GM12875 (cell line): ENCODE measurements around the gene PDE10A.

ENCODE experiments used
- H3K4me3 ChIP-seq: one replicate; pipeline ENCODE4 v1.5.1; 2011; ENCODE audit warnings: low read depth, low read length, control low read depth
- TF ChIP-seq, protein P1 (sequence below): IDR thresholded peaks from 2 replicates; pipeline ENCODE4 v1.5.1; 2011; ENCODE audit warnings: low read depth, mild to moderate bottlenecking, control low read depth, inconsistent platforms, low read length, moderate library complexity, borderline replicate concordance; ENCODE audit not compliant: insufficient read depth

PDE10A gene

DNA sequence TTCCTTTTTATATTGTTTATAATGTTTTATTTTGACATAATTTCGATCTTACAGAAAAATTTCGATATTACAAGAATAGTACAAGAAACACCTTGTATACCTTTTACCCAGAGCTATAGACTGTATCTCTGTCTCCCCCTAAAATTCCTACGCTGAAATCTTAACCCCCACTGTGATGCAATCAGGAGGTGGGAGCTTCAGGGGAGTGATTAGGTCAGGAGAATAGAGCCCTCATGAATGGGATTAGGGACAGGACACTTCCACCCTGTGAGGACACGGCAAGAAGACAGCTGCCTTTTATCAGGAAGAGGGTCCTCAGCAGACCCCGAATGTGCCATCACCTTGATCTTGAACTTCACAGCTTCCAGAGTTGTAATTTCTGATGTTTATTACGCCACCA lies 204.9 kb downstream of the PDE10A start:
- H3K4me3 ChIP-seq = no peak overlapping the region
- TF ChIP-seq, protein P1, sequence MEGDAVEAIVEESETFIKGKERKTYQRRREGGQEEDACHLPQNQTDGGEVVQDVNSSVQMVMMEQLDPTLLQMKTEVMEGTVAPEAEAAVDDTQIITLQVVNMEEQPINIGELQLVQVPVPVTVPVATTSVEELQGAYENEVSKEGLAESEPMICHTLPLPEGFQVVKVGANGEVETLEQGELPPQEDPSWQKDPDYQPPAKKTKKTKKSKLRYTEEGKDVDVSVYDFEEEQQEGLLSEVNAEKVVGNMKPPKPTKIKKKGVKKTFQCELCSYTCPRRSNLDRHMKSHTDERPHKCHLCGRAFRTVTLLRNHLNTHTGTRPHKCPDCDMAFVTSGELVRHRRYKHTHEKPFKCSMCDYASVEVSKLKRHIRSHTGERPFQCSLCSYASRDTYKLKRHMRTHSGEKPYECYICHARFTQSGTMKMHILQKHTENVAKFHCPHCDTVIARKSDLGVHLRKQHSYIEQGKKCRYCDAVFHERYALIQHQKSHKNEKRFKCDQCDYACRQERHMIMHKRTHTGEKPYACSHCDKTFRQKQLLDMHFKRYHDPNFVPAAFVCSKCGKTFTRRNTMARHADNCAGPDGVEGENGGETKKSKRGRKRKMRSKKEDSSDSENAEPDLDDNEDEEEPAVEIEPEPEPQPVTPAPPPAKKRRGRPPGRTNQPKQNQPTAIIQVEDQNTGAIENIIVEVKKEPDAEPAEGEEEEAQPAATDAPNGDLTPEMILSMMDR = no peak

DNA sequence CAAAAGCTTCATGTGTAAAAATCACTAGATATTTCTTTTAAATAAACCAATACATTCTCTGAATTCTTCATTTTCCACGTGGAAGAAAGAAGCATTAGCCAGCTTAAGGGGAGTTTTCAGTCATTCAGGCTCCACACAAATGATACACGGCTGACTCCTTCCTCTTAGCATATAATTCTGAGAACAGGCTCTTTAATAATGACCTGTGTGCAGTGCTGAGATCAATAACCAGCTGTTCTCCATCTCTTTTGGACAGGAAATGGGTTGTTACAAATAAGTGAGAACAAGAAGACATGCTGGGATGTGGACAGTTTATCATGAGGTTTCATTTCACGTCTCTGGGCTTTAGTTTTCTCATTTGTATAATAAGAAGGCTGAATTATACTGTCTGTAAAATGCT lies 206.8 kb downstream of the PDE10A start:
- no peak overlapping the region for H3K4me3 ChIP-seq
- TF ChIP-seq, protein P1 = no peak

DNA sequence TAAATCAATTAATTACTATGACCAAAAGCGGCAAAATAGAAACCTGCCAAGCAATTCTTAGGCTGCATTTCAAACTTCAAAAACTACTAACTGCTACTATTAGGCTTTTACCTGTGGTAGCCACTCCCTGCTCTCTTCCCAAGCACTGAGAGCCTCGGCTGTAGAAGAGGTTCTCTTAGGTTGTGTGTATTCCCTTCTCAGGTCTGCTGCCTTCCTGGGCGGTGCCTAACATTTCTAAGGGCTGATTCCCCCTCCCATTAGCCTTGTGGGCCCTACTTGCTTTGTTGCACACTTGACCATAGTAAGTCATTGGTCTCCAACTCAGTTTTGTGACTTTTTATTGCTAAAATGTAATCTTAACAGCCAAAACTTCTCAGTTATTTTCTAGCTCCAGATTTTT lies 207.6 kb downstream of the PDE10A start:
- TF ChIP-seq, protein P1 = no peak

DNA sequence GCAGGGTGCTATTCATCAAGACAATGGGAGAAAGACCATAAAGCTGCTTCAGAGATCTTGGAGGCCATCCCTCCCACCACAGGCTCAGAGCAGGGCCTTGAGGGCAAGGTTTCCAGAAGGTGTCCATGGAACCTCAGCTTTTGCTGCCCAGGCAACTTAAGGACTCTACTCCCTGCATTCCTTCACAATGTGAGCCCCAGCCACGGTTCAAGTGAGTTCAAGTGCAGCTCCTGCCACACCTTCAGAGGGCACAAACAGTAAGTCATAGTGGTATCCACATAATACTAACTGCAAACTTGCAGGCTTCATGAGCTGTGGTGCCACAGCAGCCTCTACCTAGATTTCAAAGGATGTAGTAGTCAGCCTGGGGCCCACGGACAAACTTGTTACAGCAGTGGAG lies 209.6 kb downstream of the PDE10A start:
- no peak overlapping the region for H3K4me3 ChIP-seq
- TF ChIP-seq, protein P1 = no peak

More for the DNA sequence above, 207.6 kb downstream of the PDE10A start:
- H3K4me3 ChIP-seq = no peak overlapping the region

- no peak overlapping the region for H3K4me3 ChIP-seq
- TF ChIP-seq, protein P1 = no peak
Measured at GRCh38 chr6:165451838-165452237, 211.2 kb downstream of the PDE10A start.

DNA sequence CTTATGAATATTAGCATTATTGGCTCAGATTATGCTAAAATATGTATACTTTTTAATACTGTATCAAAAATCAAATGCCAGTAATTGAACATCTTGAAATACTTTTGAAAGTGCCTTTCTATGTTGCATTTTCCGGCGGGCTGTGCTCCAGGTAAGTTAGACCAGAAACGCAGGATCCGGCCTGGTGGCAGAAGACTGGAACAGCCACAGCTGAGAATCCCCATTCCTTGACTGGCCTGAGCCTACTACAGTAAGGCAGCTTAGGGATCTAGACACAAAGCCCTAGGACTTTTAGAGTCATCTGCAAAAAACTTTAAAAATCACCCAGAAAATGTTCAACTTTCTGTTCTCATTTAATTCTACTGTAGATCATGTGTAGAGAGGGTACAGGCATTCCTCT lies 214.8 kb downstream of the PDE10A start:
- TF ChIP-seq, protein P1 = no peak
- H3K4me3 ChIP-seq = no peak overlapping the region

DNA sequence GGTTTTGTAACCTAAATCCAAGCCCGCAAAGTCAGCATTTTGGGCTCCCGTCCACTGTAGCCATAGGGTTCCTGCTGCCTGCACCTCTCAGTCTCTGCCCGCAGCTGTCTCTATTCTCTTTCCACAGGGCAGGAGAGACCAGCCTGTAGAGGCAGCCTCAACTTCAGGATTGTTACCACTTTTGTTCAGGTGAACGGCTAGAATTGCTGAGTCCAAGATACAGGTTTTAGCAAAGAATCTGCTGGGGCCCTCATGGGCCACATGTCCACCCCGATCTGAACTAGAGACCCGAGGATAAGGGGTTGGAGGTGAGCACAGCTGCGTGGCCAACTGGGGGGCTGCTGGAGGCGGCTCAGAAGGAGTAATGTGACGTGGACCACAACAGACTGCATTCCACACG lies 215.9 kb downstream of the PDE10A start:
- no peak overlapping the region for H3K4me3 ChIP-seq
- TF ChIP-seq, protein P1 = no peak
